Neural cell (in vitro differentiated cells): Measurements from ENCODE around the gene ONECUT1.

ENCODE experiments used
- POLR2AphosphoS5 ChIP-seq: IDR thresholded peaks from 2 replicates; pipeline ENCODE4 v1.6.1; 2012
- TF ChIP-seq, protein P1 (sequence below): fragments of 450-650 bp; IDR thresholded peaks from 2 replicates; pipeline ENCODE4 v1.5.1; 2014; ENCODE audit warnings: antibody characterized with exemption, mild to moderate bottlenecking, moderate library complexity; ENCODE audit not compliant: poor library complexity, severe bottlenecking

- TF ChIP-seq POLR2AphosphoS5: no peak
- TF ChIP-seq, protein P1, sequence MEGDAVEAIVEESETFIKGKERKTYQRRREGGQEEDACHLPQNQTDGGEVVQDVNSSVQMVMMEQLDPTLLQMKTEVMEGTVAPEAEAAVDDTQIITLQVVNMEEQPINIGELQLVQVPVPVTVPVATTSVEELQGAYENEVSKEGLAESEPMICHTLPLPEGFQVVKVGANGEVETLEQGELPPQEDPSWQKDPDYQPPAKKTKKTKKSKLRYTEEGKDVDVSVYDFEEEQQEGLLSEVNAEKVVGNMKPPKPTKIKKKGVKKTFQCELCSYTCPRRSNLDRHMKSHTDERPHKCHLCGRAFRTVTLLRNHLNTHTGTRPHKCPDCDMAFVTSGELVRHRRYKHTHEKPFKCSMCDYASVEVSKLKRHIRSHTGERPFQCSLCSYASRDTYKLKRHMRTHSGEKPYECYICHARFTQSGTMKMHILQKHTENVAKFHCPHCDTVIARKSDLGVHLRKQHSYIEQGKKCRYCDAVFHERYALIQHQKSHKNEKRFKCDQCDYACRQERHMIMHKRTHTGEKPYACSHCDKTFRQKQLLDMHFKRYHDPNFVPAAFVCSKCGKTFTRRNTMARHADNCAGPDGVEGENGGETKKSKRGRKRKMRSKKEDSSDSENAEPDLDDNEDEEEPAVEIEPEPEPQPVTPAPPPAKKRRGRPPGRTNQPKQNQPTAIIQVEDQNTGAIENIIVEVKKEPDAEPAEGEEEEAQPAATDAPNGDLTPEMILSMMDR: no peak
These were observed 3.6 kb downstream of the ONECUT1 start for GRCh38 chr15:52786436-52787122.
